Mammary epithelial cell (primary cell): Measurements from ENCODE around the gene TMEM255B.

ENCODE experiments used
- CTCF ChIP-seq, 2 donors: IDR thresholded peaks in 1 of 2; conservative IDR thresholded peaks in 1 of 2; 2 replicates each; pipeline ENCODE4 v1.5.1; 2011 to 2012; ENCODE audit warnings: inconsistent platforms in 2 of 2, low read length in 2 of 2, mild to moderate bottlenecking in 2 of 2, control low read depth in 1 of 2, low read depth in 1 of 2; ENCODE audit not compliant: insufficient read depth in 1 of 2; ENCODE audit errors: extremely low read depth in 1 of 2
- EZH2 ChIP-seq: IDR thresholded peaks from 2 replicates; pipeline ENCODE4 v1.6.1; 2012; ENCODE audit warnings: low read length, inconsistent platforms, borderline replicate concordance

GRCh38 chr13:113808058-113808834 lies 49.2 kb downstream of the TMEM255B start:
- no peak for TF ChIP-seq CTCF (conservative IDR thresholded peaks at IDR 0.05 in 1 of 2, IDR thresholded peaks at IDR 0.05 in 1 of 2; ENCODE audit: extremely low read depth in 1 of 2, insufficient read depth in 1 of 2, low read depth in 1 of 2, low read length in 2 of 2)
- TF ChIP-seq EZH2: no peak
